Keratinocyte (primary cell): ENCODE results near the gene DOP1A. TPM values are rescaled to one million over a fixed set of nuclear protein-coding genes. Genes with fewer than 3 reads are reported as not detected.

ENCODE experiments used
- DNase-seq: peaks from one replicate; pipeline ENCODE4 v3.0.0-alpha.2; 2011; ENCODE audit warnings: low read depth, missing footprints, low spot score
- FAIRE-seq: peaks from 2 replicates; lab custom pipeline; 2011; peaks lifted over from hg19 to GRCh38; lab: Jason Lieb, UNC
- H2AFZ ChIP-seq: 2 replicates; pipeline ENCODE4 v1.6.0; 2012; ENCODE audit warnings: low read length, control low read depth, inconsistent platforms; ENCODE audit not compliant: control insufficient read depth
- H3K27ac ChIP-seq: 2 replicates; pipeline ENCODE4 v1.5.1; 2011; ENCODE audit warnings: low read length; ENCODE audit not compliant: control insufficient read depth, insufficient read depth
- H3K27me3 ChIP-seq: 3 replicates; pipeline ENCODE4 v1.6.0; 2011; ENCODE audit warnings: low read length; ENCODE audit not compliant: control insufficient read depth, insufficient read depth; ENCODE audit errors: extremely low read depth
- H3K36me3 ChIP-seq, 2 experiments: 2 replicates in 1 of 2; 3 replicates in 1 of 2; pipeline ENCODE4 v1.5.1; 2011; ENCODE audit warnings: low read length in 2 of 2, mild to moderate bottlenecking in 1 of 2; ENCODE audit not compliant: control insufficient read depth in 2 of 2, insufficient read depth in 2 of 2; ENCODE audit errors: extremely low read depth in 1 of 2
- H3K4me1 ChIP-seq: 3 replicates; pipeline ENCODE4 v1.5.1; 2011; ENCODE audit warnings: low read length; ENCODE audit not compliant: control insufficient read depth, insufficient read depth; ENCODE audit errors: extremely low read depth
- H3K4me2 ChIP-seq: 3 replicates; pipeline ENCODE4 v1.6.0; 2011; ENCODE audit warnings: low read depth, low read length; ENCODE audit not compliant: control insufficient read depth, insufficient read depth; ENCODE audit errors: extremely low read depth
- H3K4me3 ChIP-seq, 3 experiments: fragments of 200-600 bp in 1 of 3; sonication (generic) in 1 of 3; 2 replicates in 2 of 3; 3 replicates in 1 of 3; pipeline ENCODE4 v1.5.1; 2011 to 2016; ENCODE audit warnings: low read length in 3 of 3, mild to moderate bottlenecking in 3 of 3, control low read depth in 2 of 3, inconsistent platforms in 1 of 3, low read depth in 1 of 3, mixed read lengths in 1 of 3, mixed run types in 1 of 3, moderate library complexity in 1 of 3; ENCODE audit not compliant: control insufficient read depth in 2 of 3, insufficient read depth in 2 of 3; ENCODE audit errors: extremely low read depth in 1 of 3
- H3K79me2 ChIP-seq: 2 replicates; pipeline ENCODE4 v1.6.0; 2012; ENCODE audit warnings: low read length; ENCODE audit not compliant: control insufficient read depth, insufficient read depth
- H3K9ac ChIP-seq: 3 replicates; pipeline ENCODE4 v1.6.0; 2011; ENCODE audit warnings: low read length; ENCODE audit not compliant: control insufficient read depth, insufficient read depth; ENCODE audit errors: extremely low read depth
- H3K9me1 ChIP-seq: 3 replicates; pipeline ENCODE4 v1.6.0; 2011; ENCODE audit warnings: low read length; ENCODE audit not compliant: control insufficient read depth, insufficient read depth; ENCODE audit errors: extremely low read depth
- H3K9me3 ChIP-seq: 2 replicates; pipeline ENCODE4 v1.5.1; 2012; ENCODE audit warnings: low read depth, low read length; ENCODE audit not compliant: control insufficient read depth
- H4K20me1 ChIP-seq: 3 replicates; pipeline ENCODE4 v1.6.0; 2011; ENCODE audit warnings: low read length; ENCODE audit not compliant: control insufficient read depth, insufficient read depth; ENCODE audit errors: extremely low read depth
- EZH2 ChIP-seq: IDR thresholded peaks from one replicate; pipeline ENCODE4 v1.6.1; 2012; ENCODE audit warnings: inconsistent platforms, mild to moderate bottlenecking, low read length, moderate library complexity
- dilution Hi-C: fragments of 300-500 bp; cut with MboI; formaldehyde crosslinking; loops from one replicate; pipeline ENCODE4 v1.7.0; 2020; ENCODE audit warnings: low sequenced_read_pairs; ENCODE audit not compliant: extremely low pct_ligation_motif_present
- polyA plus RNA-seq, 5 experiments: library from polyadenylated mRNA; depleted of rRNA in 3 of 5; stranded (reverse) in 3 of 5; stranded (forward) in 1 of 5; unstranded in 1 of 5; fragments of >200 nt; gene quantifications; 1 replicate in 1 of 5; 2 replicates in 3 of 5; 3 replicates in 1 of 5; pipeline versions ENCODE4 v1.2.1 to v1.2.3, GENCODE V29; 2011 to 2012; ENCODE audit warnings: missing spikeins in 2 of 5, low read depth in 1 of 5, low replicate concordance in 1 of 5
- TF ChIP-seq, protein P1 (sequence below), 3 experiments: IDR thresholded peaks in 1 of 3; conservative IDR thresholded peaks in 1 of 3; optimal IDR thresholded peaks in 1 of 3; 2 replicates in 2 of 3; 3 replicates in 1 of 3; pipeline versions ENCODE3 to v1.5.1; 2011; ENCODE audit warnings: low read length in 3 of 3, mild to moderate bottlenecking in 3 of 3, moderate library complexity in 2 of 3, control low read depth in 1 of 3, inconsistent platforms in 1 of 3; ENCODE audit not compliant: insufficient read depth in 2 of 3; ENCODE audit errors: extremely low read depth in 1 of 3

The DOP1A gene
- polyA plus RNA-seq, 1 donor (not counting 4 experiments of a cell fraction or from before 2014, with no cell fraction given): 14.1 TPM

DNA sequence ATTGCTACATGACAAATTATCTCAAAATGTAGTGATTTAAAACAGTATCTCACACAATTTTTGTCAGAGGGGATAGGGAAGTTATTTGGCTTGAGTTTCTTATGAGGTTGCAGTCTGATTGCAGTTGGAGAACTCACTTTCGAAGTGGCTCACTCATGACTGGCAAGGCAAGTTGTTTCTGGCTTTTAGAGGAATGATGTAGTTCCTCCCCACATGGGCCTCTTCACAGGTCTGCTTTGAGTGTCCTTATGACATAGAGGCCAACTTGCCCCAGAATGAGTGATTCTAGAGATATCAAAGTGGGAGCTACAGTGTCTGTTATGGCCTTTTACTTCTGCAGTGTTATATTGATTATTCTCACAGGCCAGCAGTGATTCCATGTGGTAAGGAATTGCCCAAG, 6.1 kb downstream of the DOP1A start:
- DNase-seq (no peak), FAIRE-seq (peak; percentile 36)
- Histone ChIP-seq H3K9me3 (no peaks in the 10 kb centered on the region), H3K4me2 (no peak overlapping the region), H3K9ac (no peak overlapping the region), H3K27me3 (no peaks in the 10 kb centered on the region), H3K4me3 (no peak overlapping the region), H4K20me1 (no peaks in the 10 kb centered on the region), H3K9me1 (no peaks in the 10 kb centered on the region), H3K36me3 (no peaks in the 10 kb centered on the region), H2AFZ (no peak overlapping the region), H3K79me2 (peaks cover 40% of the 10 kb centered on the region), H3K4me1 (peaks cover 40% of the 10 kb centered on the region), H3K27ac (peak overlapping the region; percentile 19)
- no peak for TF ChIP-seq EZH2
- TF ChIP-seq, protein P1, sequence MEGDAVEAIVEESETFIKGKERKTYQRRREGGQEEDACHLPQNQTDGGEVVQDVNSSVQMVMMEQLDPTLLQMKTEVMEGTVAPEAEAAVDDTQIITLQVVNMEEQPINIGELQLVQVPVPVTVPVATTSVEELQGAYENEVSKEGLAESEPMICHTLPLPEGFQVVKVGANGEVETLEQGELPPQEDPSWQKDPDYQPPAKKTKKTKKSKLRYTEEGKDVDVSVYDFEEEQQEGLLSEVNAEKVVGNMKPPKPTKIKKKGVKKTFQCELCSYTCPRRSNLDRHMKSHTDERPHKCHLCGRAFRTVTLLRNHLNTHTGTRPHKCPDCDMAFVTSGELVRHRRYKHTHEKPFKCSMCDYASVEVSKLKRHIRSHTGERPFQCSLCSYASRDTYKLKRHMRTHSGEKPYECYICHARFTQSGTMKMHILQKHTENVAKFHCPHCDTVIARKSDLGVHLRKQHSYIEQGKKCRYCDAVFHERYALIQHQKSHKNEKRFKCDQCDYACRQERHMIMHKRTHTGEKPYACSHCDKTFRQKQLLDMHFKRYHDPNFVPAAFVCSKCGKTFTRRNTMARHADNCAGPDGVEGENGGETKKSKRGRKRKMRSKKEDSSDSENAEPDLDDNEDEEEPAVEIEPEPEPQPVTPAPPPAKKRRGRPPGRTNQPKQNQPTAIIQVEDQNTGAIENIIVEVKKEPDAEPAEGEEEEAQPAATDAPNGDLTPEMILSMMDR (optimal IDR thresholded peaks at IDR 0.05 in 1 of 3, IDR thresholded peaks at IDR 0.05 in 1 of 3, conservative IDR thresholded peaks at IDR 0.05 in 1 of 3; ENCODE audit: extremely low read depth in 1 of 3, insufficient read depth in 2 of 3, low read length in 3 of 3): no peak
- dilution Hi-C loops: no loop called here

DNA sequence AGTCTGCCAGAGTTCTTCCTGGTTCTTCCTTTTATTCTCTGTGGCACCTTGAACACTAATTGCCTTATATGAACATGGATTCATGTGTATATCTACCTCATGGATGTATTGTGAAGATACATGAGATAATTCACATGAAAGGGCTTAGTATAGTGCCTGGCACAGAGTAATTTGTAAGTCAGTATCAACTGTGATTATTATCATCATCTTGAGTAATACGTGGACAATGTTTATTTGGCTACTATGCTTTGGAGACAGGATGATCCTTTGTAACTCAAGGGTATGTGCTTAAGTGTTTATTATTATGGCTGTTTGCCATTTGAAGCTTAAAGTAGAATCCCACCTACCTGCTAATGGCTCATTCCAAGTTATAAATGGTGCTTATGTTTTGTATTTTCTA, 16.0 kb downstream of the DOP1A start:
- Histone ChIP-seq H3K9me3 (no peaks in the 10 kb centered on the region), H3K9ac (no peak overlapping the region), H3K9me1 (no peaks in the 10 kb centered on the region), H3K27me3 (no peaks in the 10 kb centered on the region), H4K20me1 (no peaks in the 10 kb centered on the region), H3K36me3 (no peaks in the 10 kb centered on the region), H3K4me3 (no peak overlapping the region), H3K79me2 (peaks cover 5% of the 10 kb centered on the region), H3K27ac (no peak overlapping the region), H3K4me1 (no peaks in the 10 kb centered on the region), H2AFZ (no peak overlapping the region), H3K4me2 (no peak overlapping the region)
- FAIRE-seq (no peak), DNase-seq (no peak)
- TF ChIP-seq, protein P1 (optimal IDR thresholded peaks at IDR 0.05 in 1 of 3, IDR thresholded peaks at IDR 0.05 in 1 of 3, conservative IDR thresholded peaks at IDR 0.05 in 1 of 3; ENCODE audit: extremely low read depth in 1 of 3, insufficient read depth in 2 of 3, low read length in 3 of 3): no peak
- no peak for TF ChIP-seq EZH2
- dilution Hi-C loops: no loop called here
